HG02678 (cell line): ENCODE data around the gene CLDN16.

ENCODE experiments used
- ATAC-seq: cut with Tn5 transposase; IDR thresholded peaks from one replicate; pipeline ENCODE4 v1.9.1; 2021; ENCODE audit warnings: mild to moderate bottlenecking, moderate library complexity; ENCODE audit not compliant: unreplicated experiment

The CLDN16 gene, protein sequence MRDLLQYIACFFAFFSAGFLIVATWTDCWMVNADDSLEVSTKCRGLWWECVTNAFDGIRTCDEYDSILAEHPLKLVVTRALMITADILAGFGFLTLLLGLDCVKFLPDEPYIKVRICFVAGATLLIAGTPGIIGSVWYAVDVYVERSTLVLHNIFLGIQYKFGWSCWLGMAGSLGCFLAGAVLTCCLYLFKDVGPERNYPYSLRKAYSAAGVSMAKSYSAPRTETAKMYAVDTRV

DNA sequence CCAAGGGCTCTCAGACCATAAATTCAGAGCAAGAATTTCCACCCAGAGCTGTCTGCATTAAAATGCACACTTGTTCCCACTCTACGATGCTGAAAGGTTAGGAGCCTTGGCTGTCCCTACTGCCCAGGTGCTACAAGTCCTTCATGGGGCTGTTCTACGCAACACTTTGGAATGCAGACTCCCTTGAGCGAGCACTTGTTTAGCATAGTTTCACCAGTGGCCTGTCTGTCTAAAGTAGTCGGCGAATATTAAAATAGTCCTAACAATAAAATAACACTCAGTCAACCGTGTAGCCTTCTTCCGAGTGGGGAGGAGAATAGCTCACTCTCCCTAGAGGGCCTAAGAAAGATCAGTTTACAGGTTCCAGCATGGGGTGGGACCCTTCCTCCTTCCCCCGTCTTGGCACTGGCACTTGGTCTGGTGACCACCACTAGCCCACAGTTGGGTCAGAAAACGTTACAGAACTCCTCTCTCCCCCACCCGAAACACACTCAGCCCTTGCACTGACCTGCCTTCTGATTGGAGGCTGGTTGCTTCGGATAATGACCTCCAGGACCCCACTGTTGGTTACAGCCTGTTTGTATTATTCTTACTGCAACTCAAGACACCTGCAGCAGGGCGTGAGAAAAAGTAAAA is at the start of gene CLDN16:
Gene CLDN16, plus strand, starts transcription at position 586 of the 636 bp plus-strand sequence. CDS start 167 bp downstream, outside the sequence.
- no peak for ATAC-seq

GRCh38 chr3:190338717-190339116 is 49.2 kb upstream of the CLDN16 start:
- ATAC-seq: no peak

DNA sequence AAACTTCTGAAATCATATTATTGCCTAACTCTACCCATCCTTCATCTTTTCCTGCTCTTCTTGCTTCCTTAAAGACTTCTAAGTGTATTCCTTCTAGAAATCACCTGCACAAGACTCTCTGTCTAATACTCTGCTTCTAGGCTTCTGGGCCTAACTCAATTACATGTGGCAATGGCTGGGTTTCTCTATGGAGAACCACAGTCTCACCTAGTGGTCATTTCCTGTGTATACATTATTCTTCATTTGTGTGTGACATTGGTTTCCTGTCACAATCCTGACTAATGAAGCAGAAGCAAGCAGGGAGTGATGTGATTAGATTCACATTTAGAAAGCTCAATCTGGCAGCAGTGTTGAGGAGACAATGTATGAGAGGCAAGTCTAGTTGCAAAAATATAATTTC is 48.8 kb upstream of the CLDN16 start:
- ATAC-seq: no peak

DNA sequence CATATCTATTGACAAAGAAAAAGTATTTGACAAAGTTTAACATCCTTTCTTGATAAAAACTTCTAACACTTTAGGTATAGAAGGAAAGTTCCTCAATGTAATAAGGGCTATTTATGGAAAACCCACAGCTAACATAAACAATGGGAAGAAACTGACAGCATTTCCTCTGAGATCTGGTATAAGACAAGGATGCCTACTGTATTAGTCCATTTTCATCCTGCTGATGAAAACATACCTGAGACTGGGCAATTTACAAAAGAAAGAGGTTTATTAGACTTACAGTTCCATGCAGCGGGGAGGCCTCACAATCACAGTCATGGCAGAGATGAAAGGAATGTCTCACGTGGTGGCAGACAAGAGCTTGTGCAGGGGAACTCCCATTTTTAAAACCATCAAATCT is 47.9 kb upstream of the CLDN16 start:
- ATAC-seq: no peak

GRCh38 chr3:190345027-190345821 is 42.7 kb upstream of the CLDN16 start:
- no peak for ATAC-seq

GRCh38 chr3:190345878-190346277 is 42.1 kb upstream of the CLDN16 start:
- ATAC-seq: no peak

DNA sequence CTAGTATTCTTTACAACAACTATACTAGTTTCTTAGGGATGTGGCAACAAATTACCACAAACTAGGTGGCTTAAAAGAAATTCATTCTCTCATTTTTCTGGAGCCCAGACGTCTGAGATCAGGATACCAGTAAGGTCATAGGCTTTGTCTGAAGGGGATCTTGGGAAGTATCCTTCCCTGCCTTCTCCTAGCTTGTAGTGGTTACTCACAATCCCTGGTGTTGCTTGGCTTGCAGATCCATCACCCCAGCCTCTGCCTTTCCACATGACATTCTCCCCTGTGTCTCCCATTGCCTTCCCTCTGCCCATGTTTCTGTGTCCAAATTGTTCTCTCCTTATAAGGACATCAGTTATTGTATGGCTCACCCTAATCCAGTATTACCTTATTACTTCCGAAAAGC is 41.4 kb upstream of the CLDN16 start:
- ATAC-seq: no peak

DNA sequence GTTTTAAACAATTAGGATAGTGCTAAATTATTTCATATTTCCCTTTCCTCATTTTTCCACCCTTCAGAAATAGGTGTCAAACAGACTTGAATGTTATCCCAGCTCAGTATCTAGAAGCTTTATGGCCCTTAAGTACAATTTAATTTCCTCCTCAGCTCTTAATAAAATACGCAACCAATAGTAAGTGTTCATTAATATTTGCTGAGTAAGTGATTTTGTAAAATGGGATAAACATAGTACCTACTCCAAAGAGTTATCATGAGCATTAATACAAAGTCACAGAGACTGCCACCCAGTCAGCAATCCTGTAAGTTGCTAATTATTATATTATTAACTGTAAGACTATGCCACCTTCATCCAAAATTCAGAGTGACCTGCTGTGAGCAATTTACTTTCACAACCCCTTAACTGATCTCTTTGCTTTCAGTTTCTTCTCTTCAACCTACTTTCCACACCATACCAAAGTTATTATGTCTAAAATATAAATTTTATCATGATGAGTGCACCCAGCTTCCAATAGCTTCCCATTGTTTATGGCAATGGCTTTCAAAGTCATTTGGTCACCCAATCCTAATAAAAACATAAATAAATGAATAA is 35.0 kb upstream of the CLDN16 start:
- no peak for ATAC-seq

GRCh38 chr3:190356246-190356645 is 31.7 kb upstream of the CLDN16 start:
- no peak for ATAC-seq

GRCh38 chr3:190357468-190357867 is 30.5 kb upstream of the CLDN16 start:
- ATAC-seq: no peak

- no peak for ATAC-seq
Measured at GRCh38 chr3:190359813-190360212, 28.1 kb upstream of the CLDN16 start.

GRCh38 chr3:190360228-190360627 is 27.7 kb upstream of the CLDN16 start:
- ATAC-seq: no peak

- no peak for ATAC-seq
Measured at GRCh38 chr3:190361791-190362190, 26.2 kb upstream of the CLDN16 start.

- ATAC-seq: no peak
Measured at GRCh38 chr3:190362258-190362657, 25.7 kb upstream of the CLDN16 start.

- no peak for ATAC-seq
Measured at GRCh38 chr3:190366133-190366532, 21.8 kb upstream of the CLDN16 start.

DNA sequence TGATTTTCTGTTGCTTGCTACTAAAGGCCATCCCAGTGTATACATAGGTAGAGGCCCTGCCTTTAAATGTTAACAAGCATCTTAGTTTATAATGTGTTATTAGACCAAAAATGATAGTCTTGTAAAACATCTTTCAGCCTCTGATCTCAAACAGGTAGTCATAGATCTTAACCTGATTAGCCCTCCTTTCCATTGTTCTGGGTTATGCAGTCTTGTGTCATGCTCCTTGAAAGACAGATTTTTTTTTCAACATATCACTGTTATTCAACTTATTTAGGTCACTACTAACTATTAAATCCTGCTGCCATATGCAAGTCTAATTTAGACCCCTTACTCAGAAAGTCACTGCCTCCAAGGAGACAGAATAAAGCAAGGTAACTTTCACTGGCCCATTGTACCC is 19.1 kb upstream of the CLDN16 start:
- no peak for ATAC-seq

DNA sequence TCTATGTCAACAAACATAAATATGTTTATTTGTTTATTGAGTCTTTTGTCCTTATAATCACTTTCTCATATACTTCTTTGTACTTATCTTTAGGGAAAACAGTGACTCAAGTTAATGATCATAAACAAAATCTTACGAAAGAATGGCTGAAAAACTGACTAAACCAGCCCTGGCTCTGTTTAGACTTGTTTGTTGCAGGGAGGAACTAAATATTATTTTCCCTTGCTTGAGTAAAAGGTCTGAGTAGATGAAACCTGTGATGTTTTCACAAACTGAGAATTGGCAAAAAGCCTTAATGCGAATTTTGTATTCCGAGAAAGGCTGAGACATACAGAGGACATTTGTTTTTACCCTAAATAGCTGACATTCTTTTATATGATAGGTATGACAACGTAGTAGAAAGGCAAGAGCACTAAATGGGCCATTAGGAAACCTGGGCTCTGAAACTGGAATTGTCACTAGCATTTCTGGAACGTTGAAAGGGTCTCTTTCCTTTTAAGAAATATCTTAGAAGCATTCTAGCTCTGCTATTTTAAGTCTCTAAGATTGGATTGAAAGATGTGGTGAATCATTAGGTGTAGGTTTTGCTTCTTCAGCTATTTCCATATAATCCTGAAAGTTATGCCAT is 18.2 kb upstream of the CLDN16 start:
- ATAC-seq: no peak

DNA sequence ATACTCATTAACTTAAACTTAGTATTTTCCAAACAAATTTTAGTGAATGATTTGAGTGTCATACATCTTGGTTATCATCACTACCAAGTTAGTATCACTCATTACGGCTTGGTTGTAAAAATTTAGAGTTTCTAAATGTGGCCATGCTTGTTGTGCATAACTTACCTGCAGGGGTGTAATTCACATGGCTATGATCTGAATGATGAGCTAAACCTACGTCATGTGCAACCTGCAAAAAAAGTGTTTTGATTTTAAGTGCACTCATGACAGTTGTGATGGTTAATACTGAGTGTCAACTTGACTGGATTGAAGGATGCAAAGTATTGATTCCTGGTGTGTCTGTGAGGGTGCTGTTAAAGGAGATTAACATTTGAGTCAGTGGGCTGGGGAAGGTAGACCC is 17.6 kb upstream of the CLDN16 start:
- no peak for ATAC-seq

DNA sequence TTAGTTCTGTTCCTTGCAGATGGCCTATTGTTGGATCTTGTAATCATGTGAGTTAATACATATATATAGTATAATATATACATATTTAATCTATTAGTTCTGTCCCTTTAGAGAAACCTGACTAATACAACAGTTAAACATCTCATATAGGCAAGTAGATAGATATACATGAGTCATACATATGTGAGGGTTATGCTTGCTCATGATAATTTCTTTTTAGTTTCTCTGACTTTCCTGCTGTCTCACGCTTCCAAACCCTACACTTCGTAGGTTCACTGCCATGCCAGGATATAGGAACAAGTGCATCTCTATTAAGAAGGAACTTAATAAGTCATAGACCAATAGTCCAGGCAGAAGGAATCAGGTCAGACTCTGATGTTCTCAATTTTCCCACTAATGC is 16.8 kb upstream of the CLDN16 start:
- no peak for ATAC-seq

GRCh38 chr3:190375246-190375645 is 12.7 kb upstream of the CLDN16 start:
- ATAC-seq: no peak

DNA sequence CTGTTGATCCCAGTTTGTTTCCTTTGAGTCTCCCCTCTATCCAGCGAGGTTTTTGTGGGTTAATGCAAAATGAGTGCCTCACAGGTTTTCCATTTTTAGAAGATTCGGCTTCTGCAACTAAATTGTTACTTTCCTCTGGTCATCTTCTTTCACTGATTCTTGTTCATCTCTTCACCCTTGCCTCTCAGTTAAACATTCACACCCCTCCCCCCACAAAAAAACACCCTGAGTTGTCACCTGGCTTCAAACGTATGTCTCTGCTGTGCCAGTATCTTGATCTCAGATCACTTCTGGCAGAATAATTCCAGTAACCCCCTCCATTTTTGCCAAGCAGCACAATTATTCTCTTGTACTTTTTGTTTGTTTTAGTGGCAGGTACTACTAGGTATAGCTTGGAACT is 12.3 kb upstream of the CLDN16 start:
- ATAC-seq: no peak
